Urothelium cell line (cell line): ENCODE results near the gene NUP62.

Source experiments
- DNase-seq: peaks from one replicate; pipeline ENCODE4 v3.0.0; 2011; ENCODE audit warnings: low spot score, mixed read lengths
- FAIRE-seq: peaks from 2 replicates; lab custom pipeline; 2011; peaks lifted over from hg19 to GRCh38; lab: Jason Lieb, UNC

The NUP62 gene

GRCh38 chr19:49869484-49870308 lies 59.6 kb downstream of the NUP62 start:
- FAIRE-seq (peak; percentile 77), DNase-seq (peak; percentile 91)

DNA sequence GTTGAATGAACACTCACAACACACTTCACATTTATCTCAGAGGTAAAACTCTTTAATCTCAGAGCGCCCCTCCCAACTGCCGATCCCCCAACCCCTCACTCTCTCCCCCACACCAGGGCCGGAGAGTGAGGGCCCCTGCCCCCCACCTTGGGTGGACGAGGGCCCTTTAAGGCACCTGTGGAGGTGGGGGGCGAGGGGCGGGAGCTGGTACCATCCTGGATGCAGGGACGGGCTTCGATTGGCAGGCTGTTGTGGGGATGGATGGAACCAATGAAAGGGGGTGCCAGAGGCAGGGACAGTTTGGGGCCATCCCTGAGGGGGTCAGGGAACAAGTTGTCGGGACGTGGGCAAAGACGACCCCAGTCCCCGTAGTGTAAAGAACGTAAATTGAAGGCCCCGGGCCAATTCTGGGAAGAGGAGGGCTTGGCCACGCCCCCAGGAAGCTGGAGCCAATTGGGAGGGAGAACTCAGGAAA lies 60.3 kb downstream of the NUP62 start:
- FAIRE-seq: no peak
- peak; percentile 53 for DNase-seq

- DNase-seq (peak; percentile 93), FAIRE-seq (peak; percentile 62)
Measured at GRCh38 chr19:49866933-49867782, 62.1 kb downstream of the NUP62 start, which contains the start of gene PNKP. Gene PNKP (minus strand): TSS chr19:49867576. CDS start chr19:49867204, 372 bp downstream.

DNA sequence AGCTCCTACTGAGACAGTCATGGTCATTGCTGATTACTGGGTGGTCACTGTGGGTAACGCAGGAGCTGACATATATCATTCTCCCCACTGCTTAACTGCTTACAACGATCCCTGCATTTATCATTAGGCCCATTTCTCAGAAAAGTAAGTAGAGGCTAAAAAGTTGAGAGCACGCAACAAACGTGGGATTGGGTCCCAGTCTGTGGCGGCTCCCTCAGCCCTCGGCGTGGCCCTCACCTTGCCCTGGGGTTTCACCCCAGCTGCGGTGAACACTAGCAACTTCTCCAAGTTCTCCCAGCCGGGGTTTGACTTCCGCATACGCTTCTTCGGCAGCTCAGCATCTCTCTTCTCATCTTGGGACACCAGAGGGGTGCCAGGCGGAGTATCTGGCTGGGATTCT lies 64.4 kb downstream of the NUP62 start:
- DNase-seq (no peak), FAIRE-seq (no peak)

DNA sequence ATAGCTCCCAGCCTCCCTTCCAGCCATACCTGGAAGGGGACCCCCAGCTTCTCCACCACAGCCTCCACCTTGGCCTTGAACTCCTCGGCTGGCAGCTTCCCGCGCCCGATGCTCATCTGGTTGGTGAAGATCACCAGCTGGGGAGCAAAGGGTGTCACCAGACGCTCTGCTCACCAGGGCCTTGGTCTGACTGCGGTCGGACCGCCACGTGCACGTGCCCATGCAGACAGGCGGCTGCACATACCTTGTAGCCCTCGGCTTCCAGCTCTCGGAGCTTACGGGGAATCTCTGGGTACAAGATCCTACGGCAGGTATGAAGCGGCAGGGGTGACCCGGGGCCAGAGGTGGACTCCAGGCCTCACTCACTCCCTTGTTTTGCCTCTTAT lies 65.4 kb downstream of the NUP62 start:
- DNase-seq (no peak), FAIRE-seq (no peak)

GRCh38 chr19:49863254-49863934 lies 65.9 kb downstream of the NUP62 start:
- FAIRE-seq (no peak), DNase-seq (no peak)

DNA sequence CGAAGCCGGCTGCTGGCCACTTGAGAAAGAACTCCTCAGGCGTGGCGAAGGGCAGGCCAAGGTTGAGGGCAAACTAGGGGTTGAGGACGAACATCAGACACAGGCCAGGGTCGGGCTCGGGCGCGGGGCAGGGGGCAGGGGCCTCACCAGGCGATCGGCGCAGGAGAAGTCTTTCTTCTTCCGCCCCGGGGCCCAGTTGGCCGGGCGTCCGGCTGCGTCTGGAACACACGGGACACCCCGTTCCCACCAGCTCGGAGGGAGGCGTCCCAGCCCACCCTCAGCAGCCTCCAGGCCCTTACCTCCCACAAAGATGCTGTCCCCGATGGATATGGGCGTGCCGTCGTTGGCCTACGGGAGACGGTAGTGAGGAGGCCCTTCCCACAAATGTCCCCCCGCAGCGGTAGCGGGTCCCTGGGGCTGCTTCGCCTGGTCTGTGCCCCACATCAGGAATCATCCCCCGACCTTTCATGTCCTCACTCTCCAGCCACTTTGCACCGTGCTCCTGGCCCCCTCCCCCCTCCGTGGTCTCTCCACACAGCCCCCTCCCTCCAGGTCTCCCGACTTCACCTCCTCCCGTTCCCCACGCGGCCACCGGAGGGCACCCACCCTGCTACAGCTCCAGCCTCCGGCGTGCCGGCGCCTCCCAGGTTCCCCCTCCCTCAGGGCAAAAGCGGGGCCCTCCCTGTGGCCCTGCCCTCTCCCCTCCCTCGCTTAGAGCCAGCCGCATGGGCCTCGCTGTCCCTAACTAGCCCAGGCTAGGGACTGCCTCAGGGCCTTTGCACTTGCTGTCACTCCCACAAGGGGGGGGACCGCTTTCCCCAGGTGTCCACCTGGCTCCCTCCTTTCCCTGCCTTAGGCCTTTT lies 66.7 kb downstream of the NUP62 start:
- FAIRE-seq (peak; percentile 13), DNase-seq (no peak)

GRCh38 chr19:49861541-49862378 lies 67.5 kb downstream of the NUP62 start:
- FAIRE-seq: no peak
- no peak for DNase-seq

DNA sequence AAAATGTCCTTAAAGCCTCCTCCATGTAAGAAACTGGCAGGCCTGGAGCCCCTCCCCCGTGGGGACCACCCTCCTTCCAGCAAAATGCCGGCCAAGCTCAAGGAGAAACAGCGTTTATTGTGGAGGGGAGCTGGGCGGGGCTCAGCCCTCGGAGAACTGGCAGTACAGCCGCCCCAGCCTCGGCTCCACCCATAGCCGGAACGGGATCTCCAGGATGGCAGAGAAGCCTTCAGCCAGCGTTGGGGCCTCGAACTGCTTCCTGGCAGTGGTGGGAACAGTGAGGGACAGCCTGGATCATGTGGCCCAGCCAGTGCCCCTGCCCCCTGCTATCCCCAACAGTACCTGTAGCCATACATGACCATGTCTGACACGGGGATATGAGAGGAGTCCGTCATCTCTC lies 68.2 kb downstream of the NUP62 start:
- DNase-seq: no peak
- no peak for FAIRE-seq

GRCh38 chr19:49860336-49861102 lies 68.8 kb downstream of the NUP62 start:
- FAIRE-seq (no peak), DNase-seq (no peak)

- DNase-seq (no peak), FAIRE-seq (peak; percentile 63)
Measured at GRCh38 chr19:49859682-49860335, 69.5 kb downstream of the NUP62 start.

DNA sequence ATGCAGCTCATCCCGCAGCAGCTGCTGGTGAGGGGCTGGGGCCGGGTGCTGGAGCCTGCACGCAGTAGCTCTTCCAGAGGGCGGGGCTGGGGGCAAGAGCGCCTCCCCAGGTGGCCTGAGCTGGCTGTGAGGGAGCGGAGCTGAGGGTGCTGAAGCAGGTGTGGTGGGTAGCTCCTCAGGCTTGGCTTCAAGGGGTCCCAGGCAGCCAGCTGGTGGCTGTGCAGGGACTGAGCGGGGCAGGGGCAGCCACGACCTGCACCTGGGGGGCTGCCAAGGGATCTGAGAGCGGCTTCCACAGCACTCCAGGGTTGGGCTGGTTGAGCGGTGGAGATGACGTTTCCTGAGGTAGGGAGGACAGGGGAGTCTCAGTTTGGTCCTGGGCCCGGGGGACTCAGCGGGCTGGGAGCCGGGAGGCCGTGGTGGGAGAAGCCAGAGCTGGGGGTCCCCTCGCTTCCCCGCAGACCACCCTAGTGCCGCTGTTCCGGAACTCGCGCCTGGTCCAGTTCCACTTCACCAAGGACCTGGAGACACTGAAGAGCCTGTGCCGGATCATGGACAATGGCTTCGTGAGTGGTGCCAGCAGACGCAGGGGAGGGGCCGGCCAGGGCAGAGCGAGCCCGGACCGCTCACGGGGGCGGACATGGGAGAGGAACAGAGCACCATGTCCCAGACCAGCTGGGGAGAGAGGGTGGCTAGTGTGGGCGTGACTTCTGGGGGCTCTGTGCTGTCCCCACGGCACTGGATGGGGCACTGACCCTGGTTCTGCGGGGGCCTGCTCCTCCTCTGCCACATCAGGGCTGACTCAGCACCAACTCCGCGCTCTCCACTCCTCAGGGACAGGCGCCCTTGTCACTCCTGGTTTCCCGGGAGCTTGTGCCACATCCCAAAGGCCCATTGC lies 71.0 kb downstream of the NUP62 start:
- FAIRE-seq (no peak), DNase-seq (no peak)

DNA sequence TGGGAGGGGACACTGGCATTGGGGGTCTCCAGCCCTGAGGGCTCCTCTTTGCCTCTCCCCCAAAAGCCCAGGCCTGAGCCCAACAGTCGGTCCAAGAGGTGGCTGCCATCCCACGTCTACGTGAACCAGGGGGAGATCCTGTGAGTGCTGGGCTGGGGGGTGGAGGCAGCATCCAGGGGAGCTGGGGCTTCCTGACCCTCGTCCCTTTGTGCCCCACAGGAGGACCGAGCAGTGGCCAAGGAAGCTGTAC lies 71.5 kb downstream of the NUP62 start:
- DNase-seq (no peak), FAIRE-seq (no peak)

DNA sequence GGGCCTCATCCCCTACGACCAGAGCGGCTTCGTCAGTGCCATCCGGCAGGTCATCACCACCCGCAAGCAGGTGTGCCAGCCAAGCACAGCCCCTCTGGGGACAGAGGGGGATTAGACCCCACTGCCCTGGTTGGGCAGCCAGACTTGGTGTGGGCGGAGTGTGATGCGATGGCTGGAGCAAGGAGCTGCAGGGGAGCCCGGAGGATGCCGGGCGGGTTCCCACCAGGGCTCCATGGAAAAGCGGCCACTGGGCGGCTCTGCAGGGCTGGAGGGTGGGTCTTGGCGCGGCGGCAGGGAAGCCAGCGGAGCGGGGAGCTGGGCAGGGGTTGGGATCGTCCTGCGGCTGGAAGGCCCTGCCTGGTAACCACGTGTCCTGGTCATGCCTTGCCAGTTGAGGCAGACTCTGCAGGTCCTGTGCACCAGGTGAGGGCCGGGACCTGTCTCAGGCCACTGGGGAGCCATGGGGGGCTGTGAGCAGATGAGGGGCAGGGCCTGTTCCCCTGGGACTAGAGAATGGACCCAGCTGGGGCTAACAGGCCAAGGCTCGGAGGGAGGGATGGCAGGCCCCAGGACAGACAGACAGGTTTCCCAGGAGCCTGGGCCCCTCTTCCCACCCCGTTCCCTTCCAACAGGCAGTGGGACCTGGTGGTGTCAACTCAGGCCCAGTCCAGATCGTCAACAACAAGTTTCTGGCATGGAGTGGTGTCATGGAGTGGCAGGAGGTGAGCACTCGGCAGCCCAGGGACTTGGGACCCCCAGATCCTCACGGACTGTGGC lies 72.1 kb downstream of the NUP62 start:
- FAIRE-seq (peak; percentile 76), DNase-seq (no peak)
